Parathyroid adenoma (tissue), 2 donors: Measurements from ENCODE around the gene PPT2.

Experiments
- H2AFZ ChIP-seq: fragments of 300-600 bp; sonication (generic); one replicate; pipeline ENCODE4 v1.7.0; 2017; ENCODE audit warnings: antibody characterized with exemption, mild to moderate bottlenecking
- H3K27ac ChIP-seq: fragments of 300-600 bp; sonication (generic); one replicate; pipeline ENCODE4 v1.7.0; 2017
- H3K27me3 ChIP-seq: fragments of 300-600 bp; sonication (generic); one replicate; pipeline ENCODE4 v1.7.0; 2017; ENCODE audit warnings: low read length; ENCODE audit not compliant: control insufficient read depth, insufficient read depth
- H3K36me3 ChIP-seq: fragments of 300-600 bp; sonication (generic); one replicate; pipeline ENCODE4 v1.7.0; 2017; ENCODE audit warnings: low read length; ENCODE audit not compliant: control insufficient read depth, insufficient read depth
- H3K4me1 ChIP-seq: fragments of 300-600 bp; sonication (generic); one replicate; pipeline ENCODE4 v1.7.0; 2017; ENCODE audit warnings: control low read depth
- H3K4me2 ChIP-seq: fragments of 300-600 bp; sonication (generic); one replicate; pipeline ENCODE4 v1.7.0; 2017; ENCODE audit warnings: low read length
- H3K4me3 ChIP-seq: fragments of 300-600 bp; sonication (generic); one replicate; pipeline ENCODE4 v1.7.0; 2017; ENCODE audit warnings: low read depth, low read length
- H3K79me2 ChIP-seq: fragments of 300-600 bp; sonication (generic); one replicate; pipeline ENCODE4 v1.7.0; 2017; ENCODE audit warnings: control low read depth
- H3K9ac ChIP-seq: fragments of 300-600 bp; sonication (generic); one replicate; pipeline ENCODE4 v1.7.0; 2017; ENCODE audit warnings: mild to moderate bottlenecking
- H3K9me3 ChIP-seq: fragments of 300-600 bp; sonication (generic); one replicate; pipeline ENCODE4 v1.7.0; 2017; ENCODE audit warnings: low read length; ENCODE audit not compliant: control insufficient read depth
- TF ChIP-seq, protein P1 (sequence below): fragments of 300-600 bp; sonication (generic); IDR thresholded peaks from one replicate; pipeline ENCODE4 v1.7.0; 2017; ENCODE audit warnings: antibody characterized with exemption, mild to moderate bottlenecking
- donor health status: primary hyperparathyroidism.

The PPT2 gene

DNA sequence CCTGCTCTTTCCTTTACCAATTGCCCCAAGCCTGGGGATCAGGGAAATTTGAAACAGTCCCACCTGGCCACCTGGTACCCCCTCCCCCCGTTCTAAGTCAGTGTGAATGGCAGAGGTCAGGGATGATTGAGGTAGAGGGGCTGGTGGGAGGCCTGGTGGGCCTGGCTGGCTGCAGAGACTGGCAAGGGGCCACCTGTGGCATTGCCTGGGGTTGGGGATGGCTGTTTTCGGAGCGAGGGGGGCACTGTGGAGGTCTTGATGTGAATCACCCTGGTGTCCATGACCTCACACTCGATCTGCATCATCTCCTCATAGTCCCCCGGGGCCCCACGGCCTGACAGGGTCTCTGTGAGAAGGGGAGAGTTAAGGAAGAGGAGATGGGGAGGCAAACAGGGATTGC lies 38.3 kb upstream of the PPT2 start:
- H3K79me2 ChIP-seq = no peaks in the 10 kb centered on the region
- TF ChIP-seq, protein P1, sequence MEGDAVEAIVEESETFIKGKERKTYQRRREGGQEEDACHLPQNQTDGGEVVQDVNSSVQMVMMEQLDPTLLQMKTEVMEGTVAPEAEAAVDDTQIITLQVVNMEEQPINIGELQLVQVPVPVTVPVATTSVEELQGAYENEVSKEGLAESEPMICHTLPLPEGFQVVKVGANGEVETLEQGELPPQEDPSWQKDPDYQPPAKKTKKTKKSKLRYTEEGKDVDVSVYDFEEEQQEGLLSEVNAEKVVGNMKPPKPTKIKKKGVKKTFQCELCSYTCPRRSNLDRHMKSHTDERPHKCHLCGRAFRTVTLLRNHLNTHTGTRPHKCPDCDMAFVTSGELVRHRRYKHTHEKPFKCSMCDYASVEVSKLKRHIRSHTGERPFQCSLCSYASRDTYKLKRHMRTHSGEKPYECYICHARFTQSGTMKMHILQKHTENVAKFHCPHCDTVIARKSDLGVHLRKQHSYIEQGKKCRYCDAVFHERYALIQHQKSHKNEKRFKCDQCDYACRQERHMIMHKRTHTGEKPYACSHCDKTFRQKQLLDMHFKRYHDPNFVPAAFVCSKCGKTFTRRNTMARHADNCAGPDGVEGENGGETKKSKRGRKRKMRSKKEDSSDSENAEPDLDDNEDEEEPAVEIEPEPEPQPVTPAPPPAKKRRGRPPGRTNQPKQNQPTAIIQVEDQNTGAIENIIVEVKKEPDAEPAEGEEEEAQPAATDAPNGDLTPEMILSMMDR = no peak
- no peaks in the 10 kb centered on the region for H3K4me1 ChIP-seq
- no peaks in the 10 kb centered on the region for H3K27me3 ChIP-seq
- no peaks in the 10 kb centered on the region for H3K9me3 ChIP-seq
- H3K4me2 ChIP-seq = no peak overlapping the region
- H2AFZ ChIP-seq = no peak overlapping the region
- no peak overlapping the region for H3K9ac ChIP-seq
- no peak overlapping the region for H3K4me3 ChIP-seq
- no peaks in the 10 kb centered on the region for H3K36me3 ChIP-seq
- H3K27ac ChIP-seq = no peak overlapping the region

GRCh38 chr6:32116674-32117073 lies 37.3 kb upstream of the PPT2 start:
- Histone ChIP-seq H3K9me3 (no peaks in the 10 kb centered on the region), H3K4me2 (no peak overlapping the region), H3K79me2 (no peaks in the 10 kb centered on the region), H3K4me3 (no peak overlapping the region), H2AFZ (no peak overlapping the region), H3K9ac (no peak overlapping the region), H3K27ac (no peak overlapping the region), H3K4me1 (no peaks in the 10 kb centered on the region), H3K36me3 (no peaks in the 10 kb centered on the region), H3K27me3 (no peaks in the 10 kb centered on the region)
- TF ChIP-seq, protein P1 = peak; percentile 27

DNA sequence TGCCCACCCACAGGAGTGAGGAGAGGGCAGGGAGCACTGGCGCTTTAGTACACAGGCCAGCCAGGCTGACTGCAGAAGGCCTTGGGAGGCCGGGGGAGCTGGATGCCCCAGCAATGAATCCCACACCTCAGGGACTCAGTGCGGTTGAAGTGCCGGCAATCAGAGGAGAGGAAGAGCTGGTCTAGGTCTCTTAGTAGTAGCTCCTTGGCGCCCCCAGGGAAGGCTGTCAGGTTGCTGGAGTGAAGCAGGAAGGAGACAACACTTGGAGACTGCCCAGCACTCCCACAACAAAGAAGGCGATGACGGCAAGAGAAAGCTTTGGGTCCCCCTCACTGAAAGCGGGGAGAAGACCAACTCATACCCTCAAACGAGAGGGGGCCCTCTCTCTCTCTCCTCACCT lies 36.5 kb upstream of the PPT2 start:
- no peaks in the 10 kb centered on the region for H3K36me3 ChIP-seq
- no peak overlapping the region for H3K4me3 ChIP-seq
- H3K9ac ChIP-seq = no peak overlapping the region
- TF ChIP-seq, protein P1 = no peak
- no peaks in the 10 kb centered on the region for H3K9me3 ChIP-seq
- no peaks in the 10 kb centered on the region for H3K79me2 ChIP-seq
- no peak overlapping the region for H2AFZ ChIP-seq
- H3K4me2 ChIP-seq = no peak overlapping the region
- H3K27ac ChIP-seq = no peak overlapping the region
- H3K4me1 ChIP-seq = no peaks in the 10 kb centered on the region
- no peaks in the 10 kb centered on the region for H3K27me3 ChIP-seq

DNA sequence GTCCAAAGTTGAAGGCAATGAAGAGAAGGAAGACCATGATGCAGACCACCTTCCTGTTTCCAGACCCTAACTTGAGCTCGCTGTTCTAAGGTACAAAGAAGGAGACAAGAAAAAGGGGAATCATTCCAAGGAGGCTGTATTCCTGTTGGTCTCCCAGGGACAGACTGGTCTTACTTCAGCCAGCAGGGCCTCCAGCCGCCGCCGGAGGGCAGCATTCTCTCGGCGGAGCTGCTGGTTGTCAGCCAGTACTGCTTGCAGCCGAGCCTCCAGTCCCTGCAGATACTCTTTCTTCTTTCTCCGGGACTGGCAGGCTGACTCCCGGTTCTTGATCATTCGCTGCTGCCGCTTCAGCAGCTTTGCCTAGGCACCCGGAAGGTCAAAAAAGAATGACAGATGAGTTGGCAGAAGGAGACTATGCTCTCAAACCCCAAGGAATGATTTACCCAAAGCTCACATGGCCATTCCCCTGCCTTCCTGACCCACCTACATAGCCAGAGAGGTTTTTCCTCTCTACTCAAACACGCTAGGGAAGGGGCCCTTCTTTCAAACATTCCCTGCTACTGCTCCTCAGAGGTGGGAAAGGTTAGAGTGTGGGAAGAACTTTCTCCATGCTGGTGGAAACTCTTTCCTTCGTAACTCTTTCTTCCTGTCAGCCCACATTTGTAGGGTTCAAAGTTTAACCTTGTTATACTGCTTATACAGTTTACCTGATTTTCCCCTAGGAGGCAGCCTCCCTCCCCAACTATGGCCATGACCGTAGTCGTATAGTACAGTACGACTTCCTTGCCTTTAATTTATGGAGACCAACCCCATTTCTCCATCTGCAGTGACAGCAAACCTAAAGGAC lies 34.9 kb upstream of the PPT2 start:
- no peak overlapping the region for H2AFZ ChIP-seq
- no peaks in the 10 kb centered on the region for H3K36me3 ChIP-seq
- H3K4me2 ChIP-seq = peak overlapping the region; percentile 12
- H3K4me1 ChIP-seq = no peaks in the 10 kb centered on the region
- H3K4me3 ChIP-seq = peak overlapping the region; percentile 28
- no peak overlapping the region for H3K27ac ChIP-seq
- no peaks in the 10 kb centered on the region for H3K27me3 ChIP-seq
- H3K79me2 ChIP-seq = no peaks in the 10 kb centered on the region
- H3K9me3 ChIP-seq = no peaks in the 10 kb centered on the region
- TF ChIP-seq, protein P1 = peak; percentile 94
- H3K9ac ChIP-seq = no peak overlapping the region

- TF ChIP-seq, protein P1 = no peak
- H2AFZ ChIP-seq = no peak overlapping the region
- no peaks in the 10 kb centered on the region for H3K36me3 ChIP-seq
- H3K4me2 ChIP-seq = no peak overlapping the region
- no peaks in the 10 kb centered on the region for H3K9me3 ChIP-seq
- no peak overlapping the region for H3K27ac ChIP-seq
- H3K27me3 ChIP-seq = no peaks in the 10 kb centered on the region
- no peaks in the 10 kb centered on the region for H3K79me2 ChIP-seq
- H3K4me3 ChIP-seq = no peak overlapping the region
- no peak overlapping the region for H3K9ac ChIP-seq
- H3K4me1 ChIP-seq = no peaks in the 10 kb centered on the region
Observed at GRCh38 chr6:32120573-32121059, 33.3 kb upstream of the PPT2 start.
